Testis (tissue), 2 donors: ENCODE results near the gene ARV1.

Experiments
- POLR2A ChIP-seq: fragments of 450-650 bp; IDR thresholded peaks from one replicate; pipeline ENCODE4 v1.6.1; 2017; ENCODE audit warnings: antibody characterized with exemption, mild to moderate bottlenecking, moderate library complexity
- TF ChIP-seq, protein P1 (sequence below), 3 experiments: fragments of 450-650 bp in 2 of 3; fragments of 200-600 bp in 1 of 3; sonication (generic) in 1 of 3; IDR thresholded peaks; one replicate each; pipeline ENCODE4 v1.5.1; 2016 to 2019; ENCODE audit warnings: antibody characterized with exemption in 3 of 3, mild to moderate bottlenecking in 2 of 3, moderate library complexity in 1 of 3

DNA sequence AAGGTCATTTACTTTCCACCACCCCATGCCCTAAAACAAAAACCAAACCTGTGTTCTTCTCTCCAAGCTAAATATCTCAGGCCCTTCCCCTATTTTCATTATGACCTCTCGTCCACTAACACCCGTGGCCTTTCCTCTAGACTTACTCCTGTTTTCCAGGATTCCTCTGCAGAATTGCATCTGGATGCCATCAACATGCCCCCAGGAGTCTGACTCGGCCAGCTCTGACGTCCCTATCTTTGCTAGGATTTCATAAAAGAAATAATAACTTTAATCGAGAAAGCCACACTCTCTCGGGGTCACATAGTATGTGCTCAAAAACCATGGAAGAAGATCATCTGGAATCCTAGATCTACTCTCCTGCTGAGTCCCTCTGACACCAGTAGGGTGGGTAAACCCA lies 47.7 kb downstream of the ARV1 start:
- TF ChIP-seq POLR2A: no peak
- TF ChIP-seq, protein P1, sequence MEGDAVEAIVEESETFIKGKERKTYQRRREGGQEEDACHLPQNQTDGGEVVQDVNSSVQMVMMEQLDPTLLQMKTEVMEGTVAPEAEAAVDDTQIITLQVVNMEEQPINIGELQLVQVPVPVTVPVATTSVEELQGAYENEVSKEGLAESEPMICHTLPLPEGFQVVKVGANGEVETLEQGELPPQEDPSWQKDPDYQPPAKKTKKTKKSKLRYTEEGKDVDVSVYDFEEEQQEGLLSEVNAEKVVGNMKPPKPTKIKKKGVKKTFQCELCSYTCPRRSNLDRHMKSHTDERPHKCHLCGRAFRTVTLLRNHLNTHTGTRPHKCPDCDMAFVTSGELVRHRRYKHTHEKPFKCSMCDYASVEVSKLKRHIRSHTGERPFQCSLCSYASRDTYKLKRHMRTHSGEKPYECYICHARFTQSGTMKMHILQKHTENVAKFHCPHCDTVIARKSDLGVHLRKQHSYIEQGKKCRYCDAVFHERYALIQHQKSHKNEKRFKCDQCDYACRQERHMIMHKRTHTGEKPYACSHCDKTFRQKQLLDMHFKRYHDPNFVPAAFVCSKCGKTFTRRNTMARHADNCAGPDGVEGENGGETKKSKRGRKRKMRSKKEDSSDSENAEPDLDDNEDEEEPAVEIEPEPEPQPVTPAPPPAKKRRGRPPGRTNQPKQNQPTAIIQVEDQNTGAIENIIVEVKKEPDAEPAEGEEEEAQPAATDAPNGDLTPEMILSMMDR (IDR thresholded peaks at IDR 0.05): no peak
